Fibroblast of lung (primary cell): Measurements from ENCODE around the gene MAP4K5. TPM values are rescaled to one million over a fixed set of nuclear protein-coding genes. Genes with fewer than 3 reads are reported as not detected.

Experiments used
- DNase-seq, 2 donors: peaks; one replicate each; pipeline versions ENCODE4 v3.0.0 to v3.0.0-alpha.2; 2010; ENCODE audit warnings: low read depth in 2 of 2
- H2AFZ ChIP-seq: 2 replicates; pipeline ENCODE4 v1.5.1; 2012; ENCODE audit warnings: low read length, control low read depth, inconsistent platforms
- H3K27ac ChIP-seq: 2 replicates; pipeline ENCODE4 v1.5.1; 2011; ENCODE audit warnings: low read length, control low read depth; ENCODE audit not compliant: insufficient read depth
- H3K27me3 ChIP-seq: 2 replicates; pipeline ENCODE4 v1.5.1; 2011; ENCODE audit warnings: mild to moderate bottlenecking, low read length; ENCODE audit not compliant: control insufficient read depth, insufficient read depth
- H3K36me3 ChIP-seq: 2 replicates; pipeline ENCODE4 v1.5.1; 2011; ENCODE audit warnings: low read length; ENCODE audit not compliant: control insufficient read depth, insufficient read depth
- H3K4me1 ChIP-seq: 2 replicates; pipeline ENCODE4 v1.5.1; 2011; ENCODE audit warnings: low read length; ENCODE audit not compliant: control insufficient read depth, insufficient read depth; ENCODE audit errors: extremely low read depth
- H3K4me2 ChIP-seq: 2 replicates; pipeline ENCODE4 v1.5.1; 2011; ENCODE audit warnings: low read length, control low read depth; ENCODE audit not compliant: insufficient read depth; ENCODE audit errors: extremely low read depth
- H3K4me3 ChIP-seq, 4 experiments: fragments of 200-600 bp in 1 of 4; sonication (generic) in 1 of 4; replicated peaks in 1 of 4; 2 replicates each; pipeline ENCODE4 v1.5.1; 2011 to 2016; ENCODE audit warnings: low read length in 4 of 4, low read depth in 3 of 4, mild to moderate bottlenecking in 3 of 4, control low read depth in 2 of 4, inconsistent platforms in 1 of 4, mixed read lengths in 1 of 4; ENCODE audit not compliant: insufficient read depth in 1 of 4; ENCODE audit errors: control extremely low read depth in 1 of 4
- H3K79me2 ChIP-seq: 2 replicates; pipeline ENCODE4 v1.5.1; 2012; ENCODE audit warnings: mild to moderate bottlenecking, low read length, inconsistent platforms; ENCODE audit not compliant: control insufficient read depth, insufficient read depth
- H3K9ac ChIP-seq: 2 replicates; pipeline ENCODE4 v1.5.1; 2011; ENCODE audit warnings: mild to moderate bottlenecking, low read length, control low read depth; ENCODE audit not compliant: insufficient read depth
- H3K9me3 ChIP-seq: 2 replicates; pipeline ENCODE4 v1.5.1; 2012; ENCODE audit warnings: low read depth, low read length; ENCODE audit not compliant: control insufficient read depth, insufficient read depth
- H4K20me1 ChIP-seq: 2 replicates; pipeline ENCODE4 v1.5.1; 2011; ENCODE audit warnings: low read length; ENCODE audit not compliant: control insufficient read depth, insufficient read depth; ENCODE audit errors: extremely low read depth
- EZH2 ChIP-seq: IDR thresholded peaks from 2 replicates; pipeline ENCODE4 v1.5.1; 2012; ENCODE audit warnings: low read length, control low read depth, mild to moderate bottlenecking; ENCODE audit errors: missing control alignments
- polyA plus RNA-seq, 2 donors: library from polyadenylated mRNA; depleted of rRNA in 1 of 2; stranded (reverse) in 1 of 2; unstranded in 1 of 2; fragments of >200 nt; gene quantifications; 2 replicates each; pipeline ENCODE4 v1.2.1, GENCODE V29; 2011 to 2012; ENCODE audit warnings: missing spikeins in 1 of 2
- total RNA-seq: library from RNA; depleted of rRNA; stranded (reverse); fragments of >200 nt; gene quantifications from 2 replicates; pipeline ENCODE4 v1.2.1, GENCODE V29; 2014
- TF ChIP-seq, protein P1 (sequence below), 2 donors: IDR thresholded peaks in 1 of 2; conservative IDR thresholded peaks in 1 of 2; 1 replicate in 1 of 2; 2 replicates in 1 of 2; pipeline ENCODE4 v1.5.1; 2011 to 2012; ENCODE audit warnings: low read length in 2 of 2, control low read depth in 1 of 2, inconsistent platforms in 1 of 2, low read depth in 1 of 2, mild to moderate bottlenecking in 1 of 2

The MAP4K5 gene
- total and polyA plus RNA-seq, 2 donors (not counting 1 experiment from before 2014, with no cell fraction given): 39.4 to 41.1 TPM

DNA sequence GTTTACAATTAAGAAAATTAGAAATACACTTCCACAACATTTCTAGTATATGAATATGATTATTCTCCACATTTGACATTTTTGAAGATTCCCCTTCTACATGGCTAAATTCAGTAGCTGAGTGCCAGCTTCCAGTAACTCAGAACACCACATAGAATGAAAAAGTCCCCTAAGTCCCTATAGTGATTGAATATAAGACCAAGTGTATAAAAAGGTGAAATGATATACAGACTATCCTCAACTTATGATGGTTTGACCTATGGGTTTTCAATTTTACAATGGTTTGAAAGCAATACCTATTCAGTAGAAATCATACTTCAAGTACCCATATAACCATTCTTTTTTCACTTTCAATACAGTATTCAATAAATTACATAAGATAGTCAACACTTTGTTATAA, 43.4 kb upstream of the MAP4K5 start:
- H3K9ac ChIP-seq: no peak overlapping the region
- H3K79me2 ChIP-seq: no peaks in the 10 kb centered on the region
- no peaks in the 10 kb centered on the region for H3K9me3 ChIP-seq
- H3K4me1 ChIP-seq: no peaks in the 10 kb centered on the region
- TF ChIP-seq, protein P1, sequence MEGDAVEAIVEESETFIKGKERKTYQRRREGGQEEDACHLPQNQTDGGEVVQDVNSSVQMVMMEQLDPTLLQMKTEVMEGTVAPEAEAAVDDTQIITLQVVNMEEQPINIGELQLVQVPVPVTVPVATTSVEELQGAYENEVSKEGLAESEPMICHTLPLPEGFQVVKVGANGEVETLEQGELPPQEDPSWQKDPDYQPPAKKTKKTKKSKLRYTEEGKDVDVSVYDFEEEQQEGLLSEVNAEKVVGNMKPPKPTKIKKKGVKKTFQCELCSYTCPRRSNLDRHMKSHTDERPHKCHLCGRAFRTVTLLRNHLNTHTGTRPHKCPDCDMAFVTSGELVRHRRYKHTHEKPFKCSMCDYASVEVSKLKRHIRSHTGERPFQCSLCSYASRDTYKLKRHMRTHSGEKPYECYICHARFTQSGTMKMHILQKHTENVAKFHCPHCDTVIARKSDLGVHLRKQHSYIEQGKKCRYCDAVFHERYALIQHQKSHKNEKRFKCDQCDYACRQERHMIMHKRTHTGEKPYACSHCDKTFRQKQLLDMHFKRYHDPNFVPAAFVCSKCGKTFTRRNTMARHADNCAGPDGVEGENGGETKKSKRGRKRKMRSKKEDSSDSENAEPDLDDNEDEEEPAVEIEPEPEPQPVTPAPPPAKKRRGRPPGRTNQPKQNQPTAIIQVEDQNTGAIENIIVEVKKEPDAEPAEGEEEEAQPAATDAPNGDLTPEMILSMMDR (conservative IDR thresholded peaks at IDR 0.05 in 1 of 2, IDR thresholded peaks at IDR 0.05 in 1 of 2; ENCODE audit: low read depth in 1 of 2, low read length in 2 of 2): no peak
- no peak for TF ChIP-seq EZH2
- H3K36me3 ChIP-seq: no peaks in the 10 kb centered on the region
- no peaks in the 10 kb centered on the region for H3K27me3 ChIP-seq
- H4K20me1 ChIP-seq: no peaks in the 10 kb centered on the region
- DNase-seq: no peak
- H2AFZ ChIP-seq: no peak overlapping the region
- no peak overlapping the region for H3K4me2 ChIP-seq
- no peak overlapping the region for H3K27ac ChIP-seq
- no peak overlapping the region for H3K4me3 ChIP-seq

DNA sequence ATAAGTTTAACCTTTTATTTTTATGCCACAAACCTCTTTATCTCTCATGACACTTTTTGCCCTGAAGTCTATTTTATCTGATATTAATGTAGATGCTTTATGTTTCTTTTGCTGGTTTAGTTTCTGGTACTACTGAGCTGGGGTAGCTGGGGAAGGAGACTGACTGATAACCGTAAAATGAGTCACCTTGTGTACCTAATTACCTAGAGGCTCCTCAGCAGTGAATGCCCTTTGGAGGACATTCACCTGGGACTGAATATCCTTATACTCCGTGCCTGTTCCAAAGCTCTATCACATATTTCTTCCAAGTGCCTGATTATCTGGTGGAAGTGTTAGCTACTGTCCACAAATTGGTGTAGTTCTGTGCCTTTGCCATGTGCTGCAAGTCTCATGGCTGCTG, 41.5 kb upstream of the MAP4K5 start:
- DNase-seq: no peak
- Histone ChIP-seq H3K9ac (no peak overlapping the region), H4K20me1 (no peaks in the 10 kb centered on the region), H3K79me2 (no peaks in the 10 kb centered on the region), H2AFZ (no peak overlapping the region), H3K4me3 (no peak overlapping the region), H3K4me2 (no peak overlapping the region), H3K4me1 (no peaks in the 10 kb centered on the region), H3K9me3 (no peaks in the 10 kb centered on the region), H3K36me3 (no peaks in the 10 kb centered on the region), H3K27ac (no peak overlapping the region), H3K27me3 (no peaks in the 10 kb centered on the region)
- TF ChIP-seq, protein P1 (conservative IDR thresholded peaks at IDR 0.05 in 1 of 2, IDR thresholded peaks at IDR 0.05 in 1 of 2; ENCODE audit: low read depth in 1 of 2, low read length in 2 of 2): no peak
- TF ChIP-seq EZH2: no peak

DNA sequence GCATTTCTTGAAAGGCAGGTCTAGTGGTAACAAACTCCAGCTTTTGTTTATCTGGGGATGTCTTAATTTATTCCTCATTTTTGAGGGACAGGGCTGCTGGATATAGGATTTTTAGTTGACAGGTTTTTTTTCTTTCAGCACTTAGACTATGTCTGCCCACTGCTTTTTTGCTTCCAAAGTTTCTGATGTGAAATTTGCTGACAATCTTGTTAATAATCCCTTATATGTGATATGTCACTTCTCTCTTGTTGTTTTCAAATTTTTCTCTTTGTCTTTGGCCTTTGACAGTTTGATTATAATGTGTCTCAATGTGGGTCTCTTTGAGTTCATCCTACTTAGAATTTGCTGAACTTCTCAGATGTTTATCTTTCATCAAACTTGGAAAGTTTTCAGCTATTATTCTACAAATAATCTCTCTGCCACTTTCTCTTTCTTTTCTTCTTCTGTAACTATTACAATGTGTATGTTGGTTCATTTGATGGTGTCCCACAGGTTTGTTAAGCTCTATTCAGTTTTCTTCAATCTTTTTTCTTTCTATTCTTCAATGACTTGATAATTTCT, 37.4 kb upstream of the MAP4K5 start:
- no peaks in the 10 kb centered on the region for H3K9me3 ChIP-seq
- no peaks in the 10 kb centered on the region for H3K79me2 ChIP-seq
- no peak for DNase-seq
- no peaks in the 10 kb centered on the region for H3K36me3 ChIP-seq
- H3K27me3 ChIP-seq: no peaks in the 10 kb centered on the region
- H3K27ac ChIP-seq: no peak overlapping the region
- TF ChIP-seq, protein P1 (conservative IDR thresholded peaks at IDR 0.05 in 1 of 2, IDR thresholded peaks at IDR 0.05 in 1 of 2; ENCODE audit: low read depth in 1 of 2, low read length in 2 of 2): no peak
- TF ChIP-seq EZH2: no peak
- H3K4me2 ChIP-seq: no peak overlapping the region
- H3K4me1 ChIP-seq: no peaks in the 10 kb centered on the region
- no peak overlapping the region for H3K9ac ChIP-seq
- no peak overlapping the region for H3K4me3 ChIP-seq
- no peaks in the 10 kb centered on the region for H4K20me1 ChIP-seq
- no peak overlapping the region for H2AFZ ChIP-seq
